SU-DHL-6 (cell line): ENCODE data around the gene MAP1B.

ENCODE experiments used
- H2AFZ ChIP-seq: fragments of 200-600 bp; sonication (generic); 2 replicates; pipeline ENCODE4 v1.6.1; 2014; ENCODE audit warnings: low read depth, mild to moderate bottlenecking, moderate library complexity, mixed read lengths, antibody characterized with exemption, low read length; ENCODE audit not compliant: severe bottlenecking
- H3F3A ChIP-seq: fragments of 200-600 bp; shearing (Covaris generic); 2 replicates; pipeline ENCODE4 v1.6.0; 2016; ENCODE audit warnings: antibody characterized with exemption, mild to moderate bottlenecking; ENCODE audit not compliant: insufficient read depth
- H3K27ac ChIP-seq: fragments of 200-600 bp; sonication (generic); 2 replicates; pipeline ENCODE4 v1.5.1; 2016; ENCODE audit warnings: low read depth, mild to moderate bottlenecking, low read length, moderate library complexity, mixed read lengths
- H3K27me3 ChIP-seq: fragments of 200-600 bp; sonication (generic), shearing (Covaris generic); 2 replicates; pipeline ENCODE4 v1.6.0; 2014; ENCODE audit warnings: mild to moderate bottlenecking, low read length
- H3K36me3 ChIP-seq: fragments of 200-600 bp; sonication (generic); 2 replicates; pipeline ENCODE4 v1.6.1; 2014; ENCODE audit warnings: mild to moderate bottlenecking, low read length, mixed read lengths
- H3K4me2 ChIP-seq: fragments of 300-600, 200-600 bp; shearing (Covaris generic), sonication (generic); 2 replicates; pipeline ENCODE4 v1.6.0; 2014; ENCODE audit warnings: low read length, low read depth, mild to moderate bottlenecking; ENCODE audit not compliant: poor library complexity, severe bottlenecking
- H3K4me3 ChIP-seq: fragments of 200-600 bp; sonication (generic); 2 replicates; pipeline ENCODE4 v1.5.1; 2014; ENCODE audit warnings: antibody characterized with exemption, low read length, mild to moderate bottlenecking, mixed read lengths; ENCODE audit not compliant: insufficient read depth, poor library complexity, severe bottlenecking
- H3K79me2 ChIP-seq: fragments of 200-600 bp; sonication (generic); 2 replicates; pipeline ENCODE4 v1.6.1; 2014; ENCODE audit warnings: mild to moderate bottlenecking, low read length, moderate library complexity; ENCODE audit not compliant: insufficient read depth
- H3K9ac ChIP-seq: fragments of 200-600 bp; sonication (generic); 2 replicates; pipeline ENCODE4 v1.7.0; 2014; ENCODE audit warnings: mild to moderate bottlenecking, low read length
- H3K9me2 ChIP-seq: fragments of 200-600 bp; sonication (generic); replicated peaks from 2 replicates; pipeline ENCODE4 v1.6.1; 2014; ENCODE audit warnings: low read length; ENCODE audit not compliant: insufficient read depth
- H3K9me3 ChIP-seq: fragments of 200-600 bp; sonication (generic); 2 replicates; pipeline ENCODE4 v1.6.1; 2014; ENCODE audit warnings: low read length, mixed read lengths; ENCODE audit not compliant: insufficient read depth
- H4K20me1 ChIP-seq: fragments of 200-600 bp; sonication (generic); 2 replicates; pipeline ENCODE4 v1.6.1; 2014; ENCODE audit warnings: low read depth, mild to moderate bottlenecking, antibody characterized with exemption, low read length, moderate library complexity, mixed read lengths
- EZH2phosphoT487 ChIP-seq: fragments of 200-600 bp; sonication (generic), shearing (Covaris generic); conservative IDR thresholded peaks from 2 replicates; pipeline ENCODE4 v1.6.1; 2018; ENCODE audit warnings: mild to moderate bottlenecking, antibody characterized with exemption, low read length, moderate library complexity, mixed read lengths
- TF ChIP-seq, protein P1 (sequence below): fragments of 200-600 bp; sonication (generic); IDR thresholded peaks from one replicate; pipeline ENCODE4 v1.5.1; 2017; ENCODE audit warnings: antibody characterized with exemption, mild to moderate bottlenecking, low read length, moderate library complexity; ENCODE audit not compliant: insufficient read depth, poor library complexity, severe bottlenecking

The MAP1B gene

DNA sequence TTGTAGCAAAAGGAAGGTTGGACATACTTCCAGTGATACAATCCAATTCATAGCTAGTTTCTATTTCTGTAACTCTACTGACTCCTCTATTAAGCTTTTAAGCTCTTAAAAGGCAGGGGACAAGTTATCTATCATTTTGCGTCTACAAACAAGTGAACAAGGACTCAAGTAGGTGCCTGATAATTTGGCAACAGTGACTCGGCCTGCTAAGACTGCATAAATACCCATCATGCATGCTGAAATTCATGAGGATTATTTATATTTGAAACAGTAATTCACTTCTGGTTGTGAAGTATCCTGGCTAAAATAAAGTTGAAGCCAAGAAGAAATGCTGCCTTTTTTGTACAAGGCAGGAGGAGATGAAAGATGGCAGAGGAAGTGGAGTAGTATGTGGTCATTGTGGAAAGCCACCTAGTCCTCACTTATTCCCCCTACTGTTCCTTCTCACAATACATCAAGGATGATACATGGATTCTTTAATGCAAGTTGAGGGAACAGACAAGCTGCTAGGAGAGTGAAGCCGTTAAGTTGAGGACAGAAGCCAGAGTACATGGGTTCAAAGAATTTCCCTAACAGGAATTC lies 138.8 kb downstream of the MAP1B start:
- no peaks in the 10 kb centered on the region for H3K27me3 ChIP-seq
- H3F3A ChIP-seq: 0 out of 2 replicates have a peak, but pooled peaks cover 4% of the 10 kb centered on the region
- no peak overlapping the region for H3K27ac ChIP-seq
- H3K4me2 ChIP-seq: no peak overlapping the region
- no peaks in the 10 kb centered on the region for H4K20me1 ChIP-seq
- no peaks in the 10 kb centered on the region for H3K9me2 ChIP-seq
- H3K36me3 ChIP-seq: peaks cover 4% of the 10 kb centered on the region; the same call in 1 of the 2 replicates
- no peak overlapping the region for H2AFZ ChIP-seq
- peaks cover 55% of the 10 kb centered on the region for H3K79me2 ChIP-seq
- no peaks in the 10 kb centered on the region for H3K9me3 ChIP-seq
- H3K9ac ChIP-seq: no peak overlapping the region
- no peak overlapping the region for H3K4me3 ChIP-seq
- no peak for TF ChIP-seq EZH2phosphoT487
- TF ChIP-seq, protein P1, sequence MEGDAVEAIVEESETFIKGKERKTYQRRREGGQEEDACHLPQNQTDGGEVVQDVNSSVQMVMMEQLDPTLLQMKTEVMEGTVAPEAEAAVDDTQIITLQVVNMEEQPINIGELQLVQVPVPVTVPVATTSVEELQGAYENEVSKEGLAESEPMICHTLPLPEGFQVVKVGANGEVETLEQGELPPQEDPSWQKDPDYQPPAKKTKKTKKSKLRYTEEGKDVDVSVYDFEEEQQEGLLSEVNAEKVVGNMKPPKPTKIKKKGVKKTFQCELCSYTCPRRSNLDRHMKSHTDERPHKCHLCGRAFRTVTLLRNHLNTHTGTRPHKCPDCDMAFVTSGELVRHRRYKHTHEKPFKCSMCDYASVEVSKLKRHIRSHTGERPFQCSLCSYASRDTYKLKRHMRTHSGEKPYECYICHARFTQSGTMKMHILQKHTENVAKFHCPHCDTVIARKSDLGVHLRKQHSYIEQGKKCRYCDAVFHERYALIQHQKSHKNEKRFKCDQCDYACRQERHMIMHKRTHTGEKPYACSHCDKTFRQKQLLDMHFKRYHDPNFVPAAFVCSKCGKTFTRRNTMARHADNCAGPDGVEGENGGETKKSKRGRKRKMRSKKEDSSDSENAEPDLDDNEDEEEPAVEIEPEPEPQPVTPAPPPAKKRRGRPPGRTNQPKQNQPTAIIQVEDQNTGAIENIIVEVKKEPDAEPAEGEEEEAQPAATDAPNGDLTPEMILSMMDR: no peak

DNA sequence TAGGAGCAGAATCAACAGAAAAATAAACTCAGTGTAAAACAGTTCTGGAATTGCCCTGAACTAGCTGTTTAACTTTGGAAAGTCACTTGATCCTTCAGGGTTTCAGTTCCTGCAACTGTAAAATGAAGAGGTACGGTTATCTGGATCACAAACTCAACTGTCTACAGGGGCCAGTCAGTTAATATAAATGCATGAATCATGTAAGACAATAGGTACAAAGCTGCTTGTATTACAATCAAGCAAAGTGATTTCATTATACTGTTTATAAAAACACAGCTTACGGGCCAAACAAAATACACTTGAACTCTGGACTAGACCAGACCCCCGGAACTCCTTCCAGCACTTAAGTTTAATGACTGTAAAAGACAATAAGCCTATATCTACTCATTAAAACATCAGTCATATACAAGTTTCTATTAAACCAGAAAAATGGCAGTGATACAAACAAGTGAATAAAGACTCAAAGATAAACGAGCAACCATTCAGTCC lies 139.7 kb downstream of the MAP1B start:
- H3K9ac ChIP-seq: no peak overlapping the region
- H3K36me3 ChIP-seq: peaks cover 4% of the 10 kb centered on the region; the same call in 1 of the 2 replicates
- H3F3A ChIP-seq: 0 out of 2 replicates have a peak, but pooled peaks cover 4% of the 10 kb centered on the region
- TF ChIP-seq, protein P1: no peak
- TF ChIP-seq EZH2phosphoT487: no peak
- H3K79me2 ChIP-seq: peaks cover 54% of the 10 kb centered on the region
- H3K9me3 ChIP-seq: no peaks in the 10 kb centered on the region
- H4K20me1 ChIP-seq: no peaks in the 10 kb centered on the region
- H3K4me2 ChIP-seq: no peak overlapping the region
- H3K27ac ChIP-seq: no peak overlapping the region
- H2AFZ ChIP-seq: no peak overlapping the region
- no peaks in the 10 kb centered on the region for H3K27me3 ChIP-seq
- no peaks in the 10 kb centered on the region for H3K9me2 ChIP-seq
- H3K4me3 ChIP-seq: no peak overlapping the region

DNA sequence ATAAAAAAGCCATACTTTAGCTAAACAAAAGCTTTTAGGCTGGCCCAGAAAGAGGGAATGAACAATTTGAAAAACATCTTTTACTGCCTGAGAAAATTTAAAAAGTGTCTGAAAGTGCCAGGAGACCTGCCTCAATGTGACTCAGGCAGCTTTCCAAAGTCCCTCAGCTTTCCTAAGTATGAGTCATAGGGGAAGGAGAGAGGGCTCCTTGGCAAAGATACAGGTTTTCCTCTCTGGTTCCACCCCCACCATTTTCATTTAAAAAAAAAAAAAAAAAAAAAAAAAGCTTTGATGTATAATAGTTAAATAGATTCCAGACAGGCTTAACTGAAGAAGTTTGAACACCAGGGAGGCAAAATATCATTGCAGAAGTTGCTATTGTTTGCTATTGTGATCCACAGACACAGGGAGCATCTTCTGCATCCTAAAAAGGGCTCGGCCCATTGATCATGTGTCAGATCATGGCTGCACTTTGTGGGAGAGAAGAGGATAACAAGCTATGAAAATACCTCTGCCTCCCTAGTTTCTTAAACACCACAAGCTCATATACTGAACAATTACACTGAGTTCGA lies 141.2 kb downstream of the MAP1B start:
- no peak for TF ChIP-seq EZH2phosphoT487
- TF ChIP-seq, protein P1: no peak
- H3K79me2 ChIP-seq: peaks cover 40% of the 10 kb centered on the region
- peaks cover 4% of the 10 kb centered on the region; the same call in 1 of the 2 replicates for H3K36me3 ChIP-seq
- H3K9ac ChIP-seq: no peak overlapping the region
- no peak overlapping the region for H2AFZ ChIP-seq
- no peak overlapping the region for H3K4me2 ChIP-seq
- no peaks in the 10 kb centered on the region for H3K9me2 ChIP-seq
- no peak overlapping the region for H3K4me3 ChIP-seq
- no peaks in the 10 kb centered on the region for H3K27me3 ChIP-seq
- H4K20me1 ChIP-seq: no peaks in the 10 kb centered on the region
- 0 out of 2 replicates have a peak, but pooled peaks cover 4% of the 10 kb centered on the region for H3F3A ChIP-seq
- no peaks in the 10 kb centered on the region for H3K9me3 ChIP-seq
- no peak overlapping the region for H3K27ac ChIP-seq
